Measurements from ENCODE around the gene CPN1.

DNA sequence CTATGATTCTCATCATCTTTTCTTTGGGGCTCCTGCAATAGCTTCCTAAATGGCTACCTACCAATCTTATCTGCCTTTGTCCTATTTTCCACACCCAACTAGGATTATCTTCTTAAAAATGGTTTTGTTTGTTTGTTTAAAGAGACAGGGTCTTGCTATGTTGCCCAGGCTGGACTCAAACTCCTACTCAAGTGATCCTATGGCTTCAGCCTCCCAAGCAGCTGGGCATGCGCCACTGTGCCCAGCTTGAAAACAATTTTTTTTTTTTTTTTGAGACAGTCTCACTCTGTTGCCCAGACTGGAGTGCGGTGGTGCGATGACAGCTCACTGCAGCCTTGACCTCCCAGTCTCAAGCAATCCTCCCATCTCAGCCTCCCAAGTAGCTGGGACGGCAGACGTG, 86.9 kb downstream of the CPN1 start:
- TF ChIP-seq CTCF (IDR thresholded peaks at IDR 0.05) (no peak), POLR2A (IDR thresholded peaks at IDR 0.05; ENCODE audit: low read depth) (no peak), POLR2AphosphoS5 (IDR thresholded peaks at IDR 0.05) (no peak), EP300 (IDR thresholded peaks at IDR 0.05) (no peak)

All from esophagus muscularis mucosa (tissue), 4 donors.